Endothelial cell of umbilical vein (primary cell): ENCODE measurements around the gene P2RY6. TPM values are rescaled to one million over a fixed set of nuclear protein-coding genes. Genes with fewer than 3 reads are reported as not detected.

ENCODE experiments used
- BruUV-seq: library from RNA; stranded (reverse); fragments of 400-500 nt; replicated peaks from 2 replicates; lab custom pipeline; 2021; lab: Mats Ljungman, UMichigan
- CTCF ChIA-PET: fragments of 300-600, 350-600 bp; sonication (Branson Sonifier 250); formaldehyde crosslinking; loops from one replicate; lab custom pipeline; 2021; ENCODE audit warnings: antibody characterized with exemption, inconsistent platforms; lab: Charles Lee
- POLR2A ChIA-PET: fragments of 300-600, 350-600 bp; sonication (Branson Sonifier 250); formaldehyde crosslinking; loops from one replicate; lab custom pipeline; 2021; ENCODE audit warnings: antibody characterized with exemption, inconsistent platforms; lab: Charles Lee
- DNase-seq: peaks from one replicate; pipeline ENCODE4 v3.0.0-alpha.2; 2011; ENCODE audit warnings: low read depth, low spot score
- FAIRE-seq: peaks from 2 replicates; lab custom pipeline; 2011; peaks lifted over from hg19 to GRCh38; lab: Jason Lieb, UNC
- H2AFZ ChIP-seq: 2 replicates; pipeline ENCODE4 v1.6.0; 2012; ENCODE audit warnings: low read depth, low read length, control low read depth, inconsistent platforms
- H3K27ac ChIP-seq: 2 replicates; pipeline ENCODE4 v1.5.1; 2011; ENCODE audit warnings: low read depth, mild to moderate bottlenecking, control low read depth, low read length, moderate library complexity; ENCODE audit not compliant: insufficient read depth
- H3K27me3 ChIP-seq, 2 experiments: 2 replicates each; pipeline versions ENCODE4 v1.6.0 to v1.6.1; 2011; ENCODE audit warnings: low read length in 2 of 2, mixed read lengths in 1 of 2; ENCODE audit not compliant: control insufficient read depth in 2 of 2, insufficient read depth in 2 of 2
- H3K36me3 ChIP-seq, 2 experiments: 2 replicates in 1 of 2; 3 replicates in 1 of 2; pipeline ENCODE4 v1.5.1; 2011; ENCODE audit warnings: low read length in 2 of 2, mild to moderate bottlenecking in 1 of 2, moderate library complexity in 1 of 2; ENCODE audit not compliant: control insufficient read depth in 2 of 2, insufficient read depth in 2 of 2; ENCODE audit errors: extremely low read depth in 1 of 2
- H3K4me1 ChIP-seq: 3 replicates; pipeline ENCODE4 v1.5.1; 2011; ENCODE audit warnings: mild to moderate bottlenecking, low read length; ENCODE audit not compliant: control insufficient read depth, insufficient read depth; ENCODE audit errors: extremely low read depth
- H3K4me2 ChIP-seq: 2 replicates; pipeline ENCODE4 v1.6.1; 2011; ENCODE audit warnings: low read length, control low read depth, mixed read lengths; ENCODE audit not compliant: insufficient read depth
- H3K4me3 ChIP-seq, 3 experiments: fragments of 200-600 bp in 1 of 3; sonication (generic), shearing (Covaris generic) in 1 of 3; replicated peaks in 1 of 3; 2 replicates each; pipeline ENCODE4 v1.5.1; 2011 to 2016; ENCODE audit warnings: control low read depth in 3 of 3, low read length in 3 of 3, mild to moderate bottlenecking in 2 of 3, inconsistent platforms in 1 of 3, low read depth in 1 of 3, moderate library complexity in 1 of 3; ENCODE audit not compliant: insufficient read depth in 1 of 3
- H3K79me2 ChIP-seq: 2 replicates; pipeline ENCODE4 v1.6.0; 2012; ENCODE audit warnings: low read length, inconsistent platforms; ENCODE audit not compliant: control insufficient read depth, insufficient read depth
- H3K9ac ChIP-seq: replicated peaks from 2 replicates; pipeline ENCODE3; 2011; ENCODE audit warnings: low read length, control low read depth; ENCODE audit not compliant: insufficient read depth; ENCODE audit errors: extremely low read depth
- H3K9me1 ChIP-seq: replicated peaks from 3 replicates; pipeline ENCODE4 v1.6.0; 2011; ENCODE audit warnings: mild to moderate bottlenecking, low read length; ENCODE audit not compliant: control insufficient read depth, insufficient read depth; ENCODE audit errors: extremely low read depth
- H3K9me3 ChIP-seq: replicated peaks from 2 replicates; pipeline ENCODE4 v1.5.1; 2012; ENCODE audit warnings: low read length, inconsistent platforms; ENCODE audit not compliant: control insufficient read depth, insufficient read depth
- H4K20me1 ChIP-seq: replicated peaks from 2 replicates; pipeline ENCODE3; 2011; ENCODE audit warnings: mild to moderate bottlenecking, low read length; ENCODE audit not compliant: control insufficient read depth, insufficient read depth; ENCODE audit errors: extremely low read depth
- EZH2 ChIP-seq: IDR thresholded peaks from 2 replicates; pipeline ENCODE4 v1.6.1; 2012; ENCODE audit warnings: borderline replicate concordance, low read depth, mild to moderate bottlenecking, moderate library complexity, low read length, inconsistent platforms; ENCODE audit not compliant: severe bottlenecking
- FOS ChIP-seq: IDR thresholded peaks from 2 replicates; pipeline ENCODE4 v1.6.1; 2011; ENCODE audit warnings: mild to moderate bottlenecking, low read length, moderate library complexity, borderline replicate concordance; ENCODE audit not compliant: insufficient read depth
- GATA2 ChIP-seq: IDR thresholded peaks from 2 replicates; pipeline ENCODE4 v1.7.0; 2011; ENCODE audit warnings: low read depth, mild to moderate bottlenecking, moderate library complexity, mixed read lengths, low read length; ENCODE audit not compliant: insufficient read length, insufficient read depth
- JUN ChIP-seq: IDR thresholded peaks from 2 replicates; pipeline ENCODE4 v1.6.1; 2011; ENCODE audit warnings: borderline replicate concordance, low read depth; ENCODE audit not compliant: insufficient read length, insufficient read depth
- MYC ChIP-seq: IDR thresholded peaks from one replicate; pipeline ENCODE4 v1.6.1; 2011; ENCODE audit warnings: mild to moderate bottlenecking, low read depth, low read length
- POLR2A ChIP-seq: IDR thresholded peaks from 2 replicates; pipeline ENCODE4 v1.6.1; 2012; ENCODE audit warnings: low read depth, mild to moderate bottlenecking, control low read depth, low read length
- POLR2AphosphoS5 ChIP-seq: IDR thresholded peaks from 2 replicates; pipeline ENCODE4 v1.6.1; 2012; ENCODE audit warnings: low read depth, mild to moderate bottlenecking, control low read depth, low read length, moderate library complexity; ENCODE audit not compliant: insufficient read depth
- dilution Hi-C: fragments of 300-500 bp; cut with MboI; formaldehyde crosslinking; loops from one replicate; pipeline ENCODE4 v1.15.0; 2019; ENCODE audit warnings: low sequenced_read_pairs; ENCODE audit not compliant: extremely low pct_ligation_motif_present
- intact Hi-C: fragments of 100-400 bp; cut with micrococcal nuclease; formaldehyde crosslinking; loops from one replicate; pipeline ENCODE4 v1.10.0; 2022
- polyA plus RNA-seq, 4 experiments: library from polyadenylated mRNA; depleted of rRNA in 3 of 4; stranded (reverse) in 3 of 4; unstranded in 1 of 4; fragments of >200 nt; gene quantifications; 2 replicates each; pipeline versions ENCODE4 v1.2.1 to v1.2.3, GENCODE V29; 2011 to 2012; ENCODE audit warnings: missing spikeins in 1 of 4
- total RNA-seq: library from RNA; stranded (reverse); gene quantifications from 2 replicates; pipeline ENCODE4 v1.2.3, GENCODE V29; 2021
- TF ChIP-seq, protein P1 (sequence below), 2 donors: IDR thresholded peaks; 1 replicate in 1 of 2; 2 replicates in 1 of 2; pipeline ENCODE4 v1.5.1; 2011; ENCODE audit warnings: low read length in 2 of 2, mild to moderate bottlenecking in 2 of 2, moderate library complexity in 2 of 2, control low read depth in 1 of 2, inconsistent platforms in 1 of 2, low read depth in 1 of 2; ENCODE audit not compliant: insufficient read depth in 1 of 2; ENCODE audit errors: extremely low read depth in 1 of 2
- TF ChIP-seq, protein P2 (sequence below): IDR thresholded peaks from 2 replicates; pipeline ENCODE4 v1.6.1; 2011; ENCODE audit not compliant: insufficient read depth, insufficient read length

The P2RY6 gene
- total and polyA plus RNA-seq, 2 donors (not counting 3 experiments of a cell fraction or from before 2014, with no cell fraction given), result 0.47 TPM; not detected in 1

DNA sequence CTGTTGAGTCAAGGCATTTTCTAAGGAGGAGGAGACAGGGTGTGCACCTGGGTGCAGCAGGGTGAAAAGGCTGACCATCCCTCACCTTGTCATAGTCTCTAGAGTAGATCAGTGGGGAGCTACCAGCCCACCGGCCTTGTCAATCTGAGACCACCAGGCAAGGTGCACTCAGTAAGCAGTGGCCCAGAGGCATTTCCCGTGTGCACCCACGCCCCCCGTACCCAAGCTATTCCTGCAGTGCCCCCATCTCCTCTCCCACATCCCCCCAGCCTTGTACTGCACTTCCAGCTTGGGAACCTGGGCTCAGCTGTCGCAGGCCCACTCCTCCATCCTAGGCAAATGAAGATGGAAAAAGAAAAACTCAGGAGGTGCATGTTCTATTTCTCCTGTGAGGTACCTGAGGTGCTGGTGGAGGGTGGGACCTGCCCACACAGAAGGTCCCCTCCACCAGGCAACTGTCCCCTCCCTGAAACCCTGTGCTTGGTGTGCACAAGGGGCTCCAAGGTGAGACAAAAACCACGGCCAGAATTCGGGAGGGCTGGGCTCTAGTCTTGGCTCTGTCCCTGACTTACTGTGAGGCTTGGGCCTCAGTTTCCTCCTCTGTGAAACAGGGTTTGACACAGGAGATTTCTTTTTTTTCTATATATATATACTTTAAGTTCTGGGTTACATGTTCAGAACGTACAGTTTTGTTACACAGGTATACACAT is 45.7 kb upstream of the P2RY6 start:
- Histone ChIP-seq H2AFZ (no peak overlapping the region), H3K36me3 (no peaks in the 10 kb centered on the region), H3K27me3 (no peaks in the 10 kb centered on the region), H3K9ac (no peak overlapping the region), H3K4me2 (no peak overlapping the region), H3K4me1 (no peaks in the 10 kb centered on the region), H3K9me1 (no peaks in the 10 kb centered on the region), H4K20me1 (no peaks in the 10 kb centered on the region), H3K79me2 (no peaks in the 10 kb centered on the region), H3K9me3 (no peaks in the 10 kb centered on the region), H3K27ac (no peak overlapping the region), H3K4me3 (no peak overlapping the region)
- FAIRE-seq (no peak), DNase-seq (no peak)
- BruUV-seq, result no TSS peak
- ChIA-PET CTCF (interaction anchor here (1.3 to 3.1 kb wide), 2 partner anchors 10 to 33 kb away, joined by 3 to 26 read pairs; no protein-coding TSS in a partner anchor), POLR2A (no interaction called here)
- no peak for TF ChIP-seq GATA2
- TF ChIP-seq, protein P1, sequence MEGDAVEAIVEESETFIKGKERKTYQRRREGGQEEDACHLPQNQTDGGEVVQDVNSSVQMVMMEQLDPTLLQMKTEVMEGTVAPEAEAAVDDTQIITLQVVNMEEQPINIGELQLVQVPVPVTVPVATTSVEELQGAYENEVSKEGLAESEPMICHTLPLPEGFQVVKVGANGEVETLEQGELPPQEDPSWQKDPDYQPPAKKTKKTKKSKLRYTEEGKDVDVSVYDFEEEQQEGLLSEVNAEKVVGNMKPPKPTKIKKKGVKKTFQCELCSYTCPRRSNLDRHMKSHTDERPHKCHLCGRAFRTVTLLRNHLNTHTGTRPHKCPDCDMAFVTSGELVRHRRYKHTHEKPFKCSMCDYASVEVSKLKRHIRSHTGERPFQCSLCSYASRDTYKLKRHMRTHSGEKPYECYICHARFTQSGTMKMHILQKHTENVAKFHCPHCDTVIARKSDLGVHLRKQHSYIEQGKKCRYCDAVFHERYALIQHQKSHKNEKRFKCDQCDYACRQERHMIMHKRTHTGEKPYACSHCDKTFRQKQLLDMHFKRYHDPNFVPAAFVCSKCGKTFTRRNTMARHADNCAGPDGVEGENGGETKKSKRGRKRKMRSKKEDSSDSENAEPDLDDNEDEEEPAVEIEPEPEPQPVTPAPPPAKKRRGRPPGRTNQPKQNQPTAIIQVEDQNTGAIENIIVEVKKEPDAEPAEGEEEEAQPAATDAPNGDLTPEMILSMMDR (IDR thresholded peaks at IDR 0.05; ENCODE audit: extremely low read depth in 1 of 2, insufficient read depth in 1 of 2, low read depth in 1 of 2, low read length in 2 of 2), result no peak
- TF ChIP-seq POLR2A, result no peak
- no peak for TF ChIP-seq FOS
- TF ChIP-seq POLR2AphosphoS5, result no peak
- TF ChIP-seq EZH2, result no peak
- TF ChIP-seq, protein P2, sequence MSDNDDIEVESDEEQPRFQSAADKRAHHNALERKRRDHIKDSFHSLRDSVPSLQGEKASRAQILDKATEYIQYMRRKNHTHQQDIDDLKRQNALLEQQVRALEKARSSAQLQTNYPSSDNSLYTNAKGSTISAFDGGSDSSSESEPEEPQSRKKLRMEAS, result no peak
- no peak for TF ChIP-seq JUN
- TF ChIP-seq MYC, result no peak
- intact Hi-C loops (no loop called here), dilution Hi-C loops (no loop called here)
